Stimulated activated CD4-positive, alpha-beta T cell treated with anti-CD3 and anti-CD28 coated beads, Interleukin-4, amount 100 ng/mL, for 4 hours (primary cell): ENCODE measurements around the gene TOR3A.
A peak's percentile ranks its signal among the peaks of the same experiment; 100 is the strongest.
"Not testable (repeated sequence)": the region's sequence is repeated elsewhere in the genome, so short reads cannot be mapped to it uniquely, and the experiment has no call there.

ENCODE experiments used
- DNase-seq, 2 experiments: peaks; one replicate each; pipeline ENCODE4 v3.0.0-alpha.2; 2020

The TOR3A gene

DNA sequence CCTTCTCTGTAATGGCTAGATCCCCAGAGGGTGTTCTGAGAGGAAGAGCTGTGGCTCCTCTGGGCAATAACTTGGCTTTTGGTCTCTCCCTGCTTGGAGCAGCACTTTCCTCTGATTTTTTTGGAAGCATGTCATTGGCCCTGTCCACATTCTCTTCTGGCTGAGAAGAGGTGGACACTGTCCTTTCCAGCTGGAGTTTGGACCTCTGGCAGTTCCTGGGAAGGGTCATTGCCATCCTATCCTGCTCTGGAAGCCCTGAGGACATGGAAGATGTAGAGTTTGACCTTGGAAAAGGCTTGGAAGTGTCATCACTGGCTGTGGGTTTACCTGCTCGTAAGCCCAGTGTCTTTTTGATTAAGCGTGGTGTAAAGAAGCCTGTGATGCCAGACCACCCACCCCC lies 26.8 kb downstream of the TOR3A start:
- DNase-seq: no peak

DNA sequence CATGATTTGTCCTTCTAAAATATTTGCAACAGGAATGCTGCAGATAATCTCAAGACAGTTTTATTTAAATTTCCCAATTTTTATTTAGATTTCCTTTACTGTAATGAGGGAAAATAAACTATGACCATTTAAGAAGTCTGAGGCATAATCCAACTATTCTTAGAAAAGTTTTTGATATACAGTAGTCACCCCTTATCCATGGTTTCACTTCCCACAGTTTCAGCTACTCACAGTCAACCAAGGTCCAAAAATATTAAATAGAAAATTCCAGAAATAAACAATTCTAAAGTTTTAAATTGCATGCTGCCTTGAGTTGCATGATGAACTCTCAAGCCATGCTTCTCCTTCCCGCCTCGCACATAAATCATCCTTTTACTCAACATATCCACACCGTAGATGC lies 33.3 kb downstream of the TOR3A start:
- DNase-seq: no peak

DNA sequence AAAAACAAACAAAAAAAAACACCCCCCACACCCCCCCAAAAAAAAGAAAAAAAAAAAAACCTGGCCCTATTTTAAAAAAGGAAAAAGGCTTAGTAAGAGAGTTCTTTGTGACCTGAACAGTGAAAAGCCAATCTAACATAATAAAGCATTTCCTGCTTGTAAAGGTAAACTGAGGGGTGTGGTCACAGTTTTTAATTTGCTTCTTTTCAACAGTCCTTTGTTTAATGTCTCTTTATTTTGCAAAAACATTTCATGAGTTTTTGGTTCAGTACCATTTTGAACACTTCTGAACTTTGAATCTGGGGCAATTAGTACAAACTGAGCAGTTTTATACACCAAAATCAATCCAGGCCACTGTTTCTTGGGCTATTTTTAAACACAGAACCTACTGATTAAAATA lies 37.6 kb downstream of the TOR3A start:
- no peak for DNase-seq

DNA sequence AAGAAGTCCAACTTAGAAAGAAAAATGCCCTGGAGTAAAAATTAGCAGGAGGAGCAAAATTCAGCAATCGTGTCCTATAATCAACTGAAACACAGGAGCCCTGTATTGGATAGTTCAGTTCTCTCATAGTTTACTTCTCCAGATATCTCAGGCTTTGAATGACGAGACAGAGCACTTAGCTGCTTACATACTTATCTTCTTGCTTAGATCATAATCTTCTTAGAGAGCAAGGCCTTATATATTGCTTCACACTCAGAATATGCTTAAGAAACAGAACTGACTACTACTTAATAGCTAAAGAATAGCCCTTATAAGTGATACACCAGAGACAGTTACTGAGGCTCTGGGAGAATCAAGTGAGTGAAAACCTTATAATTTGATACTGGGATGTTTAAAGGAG lies 38.9 kb downstream of the TOR3A start:
- DNase-seq: no peak

DNA sequence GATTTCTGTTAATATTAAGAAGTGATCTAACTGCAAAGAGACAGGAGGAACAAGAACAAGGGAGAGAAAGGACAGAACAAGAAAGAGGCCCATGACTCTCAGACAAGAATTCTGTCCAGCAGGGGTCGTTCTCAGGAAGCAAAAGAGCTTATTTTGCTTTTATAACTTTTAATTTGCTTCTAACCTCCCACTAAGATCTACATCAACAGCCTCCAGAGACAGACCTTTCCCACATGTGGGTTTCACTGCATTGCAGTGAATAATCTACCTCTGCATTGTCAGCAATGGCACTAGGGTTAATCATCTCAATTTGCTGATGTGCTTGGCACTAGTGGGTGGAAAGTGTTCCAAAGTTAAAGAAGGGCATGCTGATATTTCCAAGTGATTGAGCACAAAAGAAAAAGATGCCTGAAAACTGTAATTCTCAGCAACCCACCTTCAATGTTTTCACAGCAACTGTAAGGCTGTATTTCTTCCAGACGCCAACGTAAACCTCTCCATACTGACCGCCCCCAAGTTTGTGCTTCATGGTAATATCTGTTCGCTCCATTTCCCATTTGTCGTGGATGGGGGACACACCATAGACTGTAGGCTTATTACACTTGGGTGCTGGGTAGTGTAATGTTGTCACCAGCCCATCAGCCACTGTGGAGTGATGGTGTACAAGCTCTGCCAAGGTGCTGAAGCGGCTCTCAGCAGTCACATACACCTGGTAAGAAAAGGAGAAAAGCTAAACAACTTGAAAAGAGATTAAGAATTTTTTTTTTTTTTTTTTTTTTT lies 39.5 kb downstream of the TOR3A start:
- peak in 1 of 2 experiments; percentile 31 for DNase-seq

DNA sequence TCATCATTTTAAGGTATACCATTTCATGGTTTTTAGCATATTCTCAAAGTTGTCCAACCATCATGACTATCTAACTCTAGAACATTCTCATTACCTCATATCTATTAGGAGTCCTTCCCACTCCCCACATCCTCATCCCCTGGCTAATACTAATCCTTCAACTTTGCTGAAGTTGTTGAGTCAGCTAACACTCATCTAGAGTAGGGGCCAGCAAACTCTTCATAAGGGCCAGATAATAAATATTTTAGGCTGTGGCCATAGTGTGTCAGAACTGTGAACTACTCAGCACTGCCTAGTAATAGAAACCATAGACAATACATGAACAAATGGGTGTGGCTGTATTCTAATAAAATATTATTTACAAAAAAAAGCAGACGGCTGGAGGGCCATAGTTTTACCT lies 43.0 kb downstream of the TOR3A start:
- DNase-seq: no peak

DNA sequence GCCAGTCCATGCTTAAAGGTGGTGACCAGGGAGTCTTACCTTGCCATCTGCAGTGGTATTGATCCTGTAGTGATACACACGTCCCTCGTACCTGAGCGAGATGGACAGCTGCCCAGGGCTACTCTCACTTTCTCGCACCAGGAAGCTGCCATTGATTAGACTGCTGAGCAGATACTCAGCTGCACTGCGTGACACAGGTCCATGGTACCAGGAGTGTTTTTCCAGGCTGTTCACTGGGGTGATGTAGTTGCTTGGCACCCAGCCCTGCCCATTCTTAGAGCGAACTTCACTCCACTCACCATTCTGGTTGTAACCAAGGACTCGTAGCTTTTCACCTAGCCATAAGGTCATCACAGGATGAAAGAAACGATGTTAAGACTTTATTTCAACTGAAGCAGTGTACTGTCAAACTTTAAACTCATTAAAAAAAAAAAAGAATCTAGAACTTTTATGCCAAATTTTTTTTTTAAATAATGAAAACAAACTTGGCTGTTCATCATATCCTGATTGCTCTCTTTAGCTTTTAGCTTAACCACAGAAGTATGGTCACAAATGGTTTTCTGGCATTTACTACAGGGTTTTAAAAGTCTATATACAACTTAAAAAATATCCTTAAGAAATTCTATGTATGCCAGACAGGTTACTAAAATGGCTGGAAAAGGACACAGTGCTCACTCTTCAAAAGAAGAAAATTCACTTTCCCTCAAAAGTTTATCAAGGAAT lies 44.6 kb downstream of the TOR3A start:
- no peak for DNase-seq

DNA sequence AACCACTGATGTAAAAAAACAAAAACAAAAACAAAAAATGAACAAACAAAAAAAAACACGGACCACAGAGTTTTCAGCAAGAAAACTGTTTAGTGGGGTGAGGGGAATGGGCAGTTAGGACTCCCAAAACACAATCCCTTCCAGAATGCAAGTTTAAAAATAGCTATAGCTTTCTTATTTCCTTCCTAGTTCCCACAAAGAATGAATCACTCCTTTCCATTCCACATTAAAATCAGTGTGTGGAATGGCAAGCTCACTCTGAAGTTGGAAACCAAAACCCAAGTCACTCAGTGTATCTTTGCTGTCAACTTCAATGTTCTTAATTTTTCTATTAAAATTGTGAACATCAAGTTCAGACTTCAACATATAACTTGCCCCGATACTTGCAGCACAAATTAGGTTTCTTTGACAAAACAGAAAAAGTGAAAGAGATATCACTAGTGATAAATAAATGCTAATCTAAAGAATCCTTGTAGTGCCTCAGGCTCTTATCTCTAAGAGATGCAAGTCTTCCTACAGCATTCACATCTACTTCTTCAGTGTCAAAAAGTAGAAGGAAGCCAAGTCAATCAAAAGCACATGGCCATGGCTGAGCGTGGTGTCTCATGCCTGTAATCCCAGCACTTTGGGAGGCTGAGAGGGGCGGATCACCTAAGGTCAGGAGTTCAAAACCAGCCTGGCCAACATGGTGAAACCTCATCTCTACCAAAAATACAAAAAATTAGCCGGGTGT lies 45.5 kb downstream of the TOR3A start:
- no peak for DNase-seq

DNA sequence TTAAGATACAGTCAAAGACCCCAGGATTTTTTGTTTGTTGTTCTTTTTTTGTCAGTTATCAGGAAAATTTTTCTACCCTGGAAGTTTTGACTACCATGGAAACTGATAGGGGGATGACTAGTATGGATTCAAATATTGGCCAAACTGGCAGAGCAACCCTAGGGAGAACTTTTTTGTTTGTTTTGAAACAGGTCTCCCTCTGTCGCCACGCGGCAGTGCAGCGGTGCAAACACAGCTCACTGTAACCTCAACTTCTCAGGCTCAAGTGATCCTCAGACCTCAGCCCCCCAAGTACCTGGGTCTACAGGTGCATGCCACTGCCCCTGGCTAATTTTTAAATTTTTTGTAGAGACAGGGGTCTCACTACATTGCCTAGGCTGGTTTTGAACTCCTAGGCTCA lies 46.6 kb downstream of the TOR3A start:
- no peak for DNase-seq

DNA sequence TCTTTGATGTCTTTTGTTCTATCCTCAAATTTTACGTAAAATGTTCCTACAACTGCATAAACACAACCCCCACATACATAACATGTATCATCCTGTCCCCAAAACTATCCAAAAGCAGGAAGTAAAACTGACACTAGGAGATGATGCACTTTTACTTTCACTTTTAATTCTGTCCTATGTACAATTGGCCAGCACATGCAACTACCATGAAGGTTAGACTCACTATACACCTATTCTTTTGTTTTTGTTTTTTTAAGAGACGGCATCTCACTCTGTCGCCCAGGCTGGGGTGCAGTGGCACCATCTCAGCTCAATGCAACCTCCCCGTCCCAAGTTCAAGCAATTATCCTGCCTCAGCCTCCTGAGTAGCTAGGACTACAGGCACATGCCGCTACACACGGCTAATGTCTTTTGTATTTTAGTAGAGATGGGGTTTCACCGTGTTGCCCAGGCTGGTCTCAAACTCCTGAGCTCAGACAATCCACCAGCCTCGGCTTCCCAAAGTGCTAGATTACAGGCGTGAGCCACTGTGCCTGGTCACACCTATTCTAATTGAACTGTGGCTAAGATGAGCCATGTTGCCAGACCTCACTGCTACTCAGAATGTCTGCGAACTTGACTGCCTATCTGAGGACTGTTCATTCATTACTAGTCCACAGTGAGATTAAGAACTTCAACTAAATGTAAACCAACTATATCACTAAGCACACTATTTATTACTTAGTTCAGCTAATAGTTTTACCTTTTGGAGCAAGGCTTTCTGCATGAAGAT lies 48.0 kb downstream of the TOR3A start:
- no peak for DNase-seq

DNA sequence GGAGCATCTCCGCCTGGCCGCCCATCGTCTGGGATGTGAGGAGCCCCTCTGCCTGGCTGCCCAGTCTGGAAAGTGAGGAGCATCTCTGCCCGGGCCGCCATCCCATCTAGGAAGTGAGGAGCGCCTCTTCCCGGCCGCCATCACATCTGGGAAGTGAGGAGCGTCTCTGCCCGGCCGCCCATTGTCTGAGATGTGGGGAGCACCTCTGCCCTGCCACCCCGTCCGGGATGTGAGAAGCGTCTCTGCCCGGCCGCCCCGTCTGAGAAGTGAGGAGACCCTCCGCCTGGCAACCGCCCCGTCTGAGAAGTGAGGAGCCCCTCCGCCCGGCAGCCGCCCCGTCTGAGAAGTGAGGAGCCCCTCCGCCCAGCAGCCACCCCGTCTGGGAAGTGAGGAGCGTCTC lies 53.3 kb downstream of the TOR3A start:
- DNase-seq: not testable (repeated sequence)

DNA sequence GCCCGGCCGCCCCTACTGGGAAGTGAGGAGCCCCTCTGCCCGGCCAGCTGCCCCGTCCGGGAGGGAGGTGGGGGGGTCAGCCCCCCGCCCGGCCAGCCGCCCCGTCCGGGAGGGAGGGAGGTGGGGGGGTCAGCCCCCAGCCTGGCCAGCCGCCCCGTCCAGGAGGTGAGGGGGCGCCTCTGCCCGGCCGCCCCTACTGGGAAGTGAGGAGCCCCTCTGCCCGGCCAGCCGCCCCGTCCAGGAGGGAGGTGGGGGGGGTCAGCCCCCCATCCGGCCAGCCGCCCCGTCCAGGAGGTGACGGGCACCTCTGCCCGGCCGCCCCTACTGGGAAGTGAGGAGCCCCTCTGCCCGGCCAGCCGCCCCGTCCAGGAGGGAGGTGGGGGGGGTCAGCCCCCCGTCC lies 53.8 kb downstream of the TOR3A start:
- DNase-seq: not testable (repeated sequence)

DNA sequence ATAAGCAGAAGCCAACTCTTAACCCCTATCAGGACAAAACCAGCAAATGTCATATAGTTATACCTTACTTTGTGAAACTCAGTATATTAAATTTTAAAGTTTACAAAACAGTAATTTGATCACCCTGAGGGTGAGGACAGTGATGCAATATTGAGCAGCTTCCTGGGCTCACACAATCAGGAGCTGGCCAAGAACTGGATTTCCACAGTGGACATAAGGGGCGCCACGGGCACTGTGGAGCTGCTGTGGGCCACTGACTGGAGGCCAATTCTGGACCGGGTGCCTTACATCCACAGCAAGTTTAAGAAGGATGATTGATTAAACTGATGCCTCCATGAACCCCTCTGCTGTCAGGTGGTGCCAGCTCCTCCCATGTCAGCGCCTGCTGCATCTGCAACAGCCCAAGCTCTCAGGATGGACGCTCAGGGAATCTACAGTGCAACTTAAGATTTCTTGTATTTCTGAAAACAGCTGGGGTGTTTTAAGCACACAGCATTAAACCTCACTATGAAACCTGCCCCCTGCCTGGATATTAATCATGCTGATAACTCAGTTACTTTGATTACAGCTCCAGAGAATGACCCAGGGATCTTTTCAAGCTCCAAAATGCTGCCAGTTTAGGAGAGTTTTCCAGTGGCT lies 55.9 kb downstream of the TOR3A start:
- no peak for DNase-seq

DNA sequence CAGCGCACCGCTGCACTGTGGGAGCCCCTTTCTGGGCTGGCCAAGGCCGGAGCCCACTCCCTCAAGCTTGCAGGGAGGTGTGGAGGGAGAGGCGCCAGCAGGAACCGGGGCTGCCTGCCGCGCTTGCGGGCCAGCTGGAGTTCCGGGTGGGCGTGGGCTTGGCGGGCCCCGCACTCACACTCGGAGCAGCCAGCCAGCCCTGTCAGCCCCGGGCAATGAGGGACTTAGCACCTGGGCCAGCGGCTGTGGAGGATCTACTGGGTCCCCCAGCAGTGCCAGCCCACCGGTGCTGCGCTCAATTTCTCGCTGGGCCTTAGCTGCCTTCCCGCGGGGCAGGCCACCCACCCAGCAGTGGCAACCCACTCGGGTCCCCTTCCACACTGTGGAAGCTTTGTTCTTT lies 56.9 kb downstream of the TOR3A start:
- DNase-seq: not testable (repeated sequence)

DNA sequence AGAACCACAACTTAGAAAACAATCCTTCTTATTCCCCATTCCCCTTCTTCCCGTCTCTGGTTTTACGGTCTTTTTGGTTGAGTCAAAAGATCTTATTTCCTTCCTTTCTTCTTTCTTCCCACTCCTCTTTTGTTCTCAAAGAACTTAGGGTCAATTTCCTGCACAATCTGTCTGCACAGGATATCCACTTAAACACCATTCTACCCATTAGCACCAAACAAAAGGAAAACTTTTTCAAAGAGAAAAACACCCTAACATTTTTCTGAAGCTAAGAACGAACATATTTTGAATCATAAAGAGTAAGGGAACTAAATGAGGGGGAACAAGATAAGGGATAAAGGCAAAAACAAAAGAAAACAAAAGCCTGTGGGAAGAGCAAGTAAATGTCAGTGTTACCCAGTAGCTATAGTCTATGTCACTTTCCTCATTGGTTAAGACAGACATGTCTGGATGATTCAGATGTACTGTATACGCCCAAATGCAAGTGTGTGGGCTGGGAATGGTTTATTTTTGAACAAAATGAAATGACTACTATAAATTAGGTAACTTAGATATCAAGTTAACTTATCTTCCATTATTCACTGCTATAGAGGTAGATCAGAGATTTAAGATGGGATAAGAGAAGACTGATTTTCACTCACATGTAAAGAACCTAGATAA lies 59.9 kb downstream of the TOR3A start:
- DNase-seq: peak; percentile 19 to 60

DNA sequence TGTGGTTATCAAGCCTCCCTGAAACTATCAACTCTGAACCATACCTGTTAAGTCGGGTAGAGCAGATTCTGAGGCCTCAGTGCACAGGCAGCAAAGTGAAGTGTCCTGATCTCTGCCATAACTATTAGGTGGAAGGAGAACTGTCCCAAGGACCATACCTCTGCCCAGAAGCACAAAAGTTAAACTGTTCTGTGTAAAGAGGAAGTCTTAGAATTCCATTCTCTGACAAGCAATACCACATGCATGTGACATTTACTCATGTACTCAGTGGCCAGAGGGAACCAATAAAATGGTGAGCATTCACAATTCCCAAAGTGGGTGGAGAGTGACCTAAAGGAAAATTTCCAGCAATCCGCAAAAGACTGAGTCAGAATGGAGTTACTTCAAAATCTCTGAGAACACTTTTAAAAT lies 61.0 kb downstream of the TOR3A start:
- DNase-seq: no peak

DNA sequence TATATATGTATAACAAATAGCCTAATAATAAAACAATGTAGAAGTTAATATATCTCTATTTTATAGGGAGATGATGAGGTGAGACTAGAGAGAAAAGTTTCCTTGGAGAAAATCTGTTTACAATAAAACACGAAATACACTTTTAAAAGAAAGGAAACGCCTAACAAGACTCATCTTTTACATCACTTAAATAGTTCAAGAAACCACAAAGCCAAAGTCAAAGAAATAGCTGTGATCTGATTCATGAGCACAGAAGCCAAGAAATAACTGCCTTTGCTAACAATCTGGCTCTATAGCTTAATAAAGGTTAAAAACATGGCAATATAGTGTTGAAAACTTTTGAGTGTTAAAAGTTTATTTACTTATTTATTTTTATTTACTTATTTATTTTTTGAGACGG lies 61.5 kb downstream of the TOR3A start:
- DNase-seq: no peak

DNA sequence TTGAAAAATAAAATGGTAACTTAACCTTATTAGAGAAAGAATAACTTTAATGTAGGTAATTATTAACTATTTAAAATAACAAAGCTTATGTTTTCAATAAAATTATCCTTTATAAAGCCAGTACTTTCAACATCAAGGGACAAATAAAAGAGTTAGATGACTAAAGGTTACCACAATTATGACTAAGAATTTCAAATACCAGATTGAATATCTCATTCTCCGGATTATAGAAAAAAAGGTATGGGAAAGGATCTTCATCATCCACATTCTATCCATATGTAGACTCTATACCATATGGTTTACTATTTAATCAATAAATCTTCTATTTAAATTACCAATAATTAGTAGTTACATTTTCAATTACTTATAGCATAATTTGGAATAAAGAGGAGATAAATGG lies 62.8 kb downstream of the TOR3A start:
- no peak for DNase-seq

DNA sequence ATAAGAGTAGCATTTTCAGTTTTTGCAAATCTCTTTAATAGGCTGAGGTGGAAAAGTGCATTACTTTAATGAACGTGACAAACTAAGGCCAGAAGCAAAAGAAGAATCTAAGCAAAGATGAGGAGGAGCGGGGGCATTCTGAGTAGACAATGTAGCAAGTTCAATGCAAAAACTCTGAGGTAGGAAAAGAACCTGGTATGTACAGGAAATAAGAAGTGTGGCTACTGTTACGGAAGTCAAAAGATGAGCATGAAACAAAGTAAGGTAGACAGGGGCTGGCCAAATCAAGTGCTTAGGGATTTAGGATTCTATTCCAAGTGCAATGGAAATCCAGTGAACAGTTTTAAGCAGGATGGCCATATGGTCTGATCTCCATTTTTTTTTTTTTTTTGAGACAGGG lies 63.7 kb downstream of the TOR3A start:
- no peak for DNase-seq
